Esophagus muscularis mucosa (tissue), 4 donors: ENCODE results near the gene SERPINA12. TPM values are rescaled to one million over a fixed set of nuclear protein-coding genes. Genes with fewer than 3 reads are reported as not detected.

Experiments
- DNase-seq: peaks from one replicate; pipeline ENCODE4 v3.0.0-alpha.2; 2017; ENCODE audit errors: extremely low spot score
- H3K27ac ChIP-seq, 4 donors: fragments of 200-600 bp; sonication (generic); replicated peaks in 1 of 4; 1 replicate in 3 of 4; 2 replicates in 1 of 4; pipeline ENCODE4 v1.5.1; 2016 to 2019; ENCODE audit warnings: mild to moderate bottlenecking in 1 of 4
- H3K27me3 ChIP-seq, 4 donors: fragments of 200-600 bp; sonication (generic); one replicate each; pipeline versions ENCODE4 v1.5.1 to v1.6.0; 2016 to 2019
- H3K36me3 ChIP-seq, 4 donors: fragments of 200-600 bp; sonication (generic); one replicate each; pipeline ENCODE4 v1.5.1; 2016 to 2019
- H3K4me1 ChIP-seq, 4 donors: fragments of 200-600 bp; sonication (generic); one replicate each; pipeline ENCODE4 v1.5.1; 2016 to 2019
- H3K4me3 ChIP-seq, 4 donors: fragments of 200-600 bp; sonication (generic); 1 replicate in 2 of 4; 2 replicates in 2 of 4; pipeline ENCODE4 v1.5.1; 2016 to 2019; ENCODE audit warnings: mild to moderate bottlenecking in 4 of 4, moderate library complexity in 1 of 4
- H3K9me3 ChIP-seq, 4 donors: fragments of 200-600 bp; sonication (generic); 1 replicate in 3 of 4; 2 replicates in 1 of 4; pipeline ENCODE4 v1.5.1; 2016 to 2019
- EP300 ChIP-seq: sonication (generic); formaldehyde crosslinking; IDR thresholded peaks from one replicate; pipeline ENCODE4 v1.6.1; 2017; ENCODE audit warnings: antibody characterized with exemption
- POLR2A ChIP-seq: fragments of 450-650 bp; IDR thresholded peaks from one replicate; pipeline ENCODE4 v1.6.1; 2017; ENCODE audit warnings: antibody characterized with exemption, moderate library complexity, mild to moderate bottlenecking, low read depth
- POLR2AphosphoS5 ChIP-seq, 2 donors: sonication (generic); formaldehyde crosslinking; IDR thresholded peaks; one replicate each; pipeline ENCODE4 v1.6.1; 2017; ENCODE audit warnings: antibody characterized with exemption in 2 of 2
- WGBS: methylation state at CpG from one replicate; pipeline ENCODE4 v1.1.5; 2018; 5-methylcytosine and 5-hydroxymethylcytosine counted together
- intact Hi-C: fragments of 100-400 bp; cut with DNase I; formaldehyde crosslinking; loops from one replicate; pipeline ENCODE4 v1.15.1; 2023
- total RNA-seq, 4 donors: library from RNA; depleted of rRNA; stranded (reverse); fragments of >200 nt; gene quantifications; one replicate each; pipeline versions ENCODE4 v1.1.0 to v1.2.1, GENCODE V29; 2016
- TF ChIP-seq, protein P1 (sequence below), 3 experiments: fragments of 200-600 bp in 2 of 3; fragments of 450-650 bp in 1 of 3; sonication (generic) in 2 of 3; IDR thresholded peaks; one replicate each; pipeline ENCODE4 v1.5.1; 2017 to 2019; ENCODE audit warnings: antibody characterized with exemption in 3 of 3, mild to moderate bottlenecking in 2 of 3, moderate library complexity in 1 of 3

Gene SERPINA12
- total RNA-seq, 4 donors from 2014 or later: not detected

GRCh38 chr14:94542111-94542810, 33.0 kb upstream of the SERPINA12 start:
- TF ChIP-seq POLR2AphosphoS5 (IDR thresholded peaks at IDR 0.05) (no peak), EP300 (no peak), POLR2A (no peak)
- TF ChIP-seq, protein P1, sequence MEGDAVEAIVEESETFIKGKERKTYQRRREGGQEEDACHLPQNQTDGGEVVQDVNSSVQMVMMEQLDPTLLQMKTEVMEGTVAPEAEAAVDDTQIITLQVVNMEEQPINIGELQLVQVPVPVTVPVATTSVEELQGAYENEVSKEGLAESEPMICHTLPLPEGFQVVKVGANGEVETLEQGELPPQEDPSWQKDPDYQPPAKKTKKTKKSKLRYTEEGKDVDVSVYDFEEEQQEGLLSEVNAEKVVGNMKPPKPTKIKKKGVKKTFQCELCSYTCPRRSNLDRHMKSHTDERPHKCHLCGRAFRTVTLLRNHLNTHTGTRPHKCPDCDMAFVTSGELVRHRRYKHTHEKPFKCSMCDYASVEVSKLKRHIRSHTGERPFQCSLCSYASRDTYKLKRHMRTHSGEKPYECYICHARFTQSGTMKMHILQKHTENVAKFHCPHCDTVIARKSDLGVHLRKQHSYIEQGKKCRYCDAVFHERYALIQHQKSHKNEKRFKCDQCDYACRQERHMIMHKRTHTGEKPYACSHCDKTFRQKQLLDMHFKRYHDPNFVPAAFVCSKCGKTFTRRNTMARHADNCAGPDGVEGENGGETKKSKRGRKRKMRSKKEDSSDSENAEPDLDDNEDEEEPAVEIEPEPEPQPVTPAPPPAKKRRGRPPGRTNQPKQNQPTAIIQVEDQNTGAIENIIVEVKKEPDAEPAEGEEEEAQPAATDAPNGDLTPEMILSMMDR (IDR thresholded peaks at IDR 0.05): no peak
- Histone ChIP-seq H3K36me3 (no peaks in the 10 kb centered on the region), H3K4me1 (no peaks in the 10 kb centered on the region), H3K27me3 (peaks cover 0 to 49% (median 2%) of the 10 kb centered on the region in 4 donors), H3K27ac (no peak overlapping the region), H3K4me3 (no peak overlapping the region), H3K9me3 (peaks cover 0 to 9% (median 3%) of the 10 kb centered on the region in 4 donors)
- intact Hi-C loops: no loop called here
- DNase-seq: no peak
- WGBS: 79% methylated on average over 11 of the region's 12 CpGs

- H3K36me3 ChIP-seq: no peaks in the 10 kb centered on the region
- peaks cover 0 to 2% (median 2%) of the 10 kb centered on the region in 4 donors for H3K9me3 ChIP-seq
- TF ChIP-seq POLR2A (no peak), EP300 (no peak), POLR2AphosphoS5 (IDR thresholded peaks at IDR 0.05) (no peak)
- TF ChIP-seq, protein P1 (IDR thresholded peaks at IDR 0.05): no peak
- 88% methylated on average over 9 of the region's 9 CpGs for WGBS
- no peak overlapping the region for H3K27ac ChIP-seq
- H3K4me1 ChIP-seq: no peaks in the 10 kb centered on the region
- intact Hi-C loops: no loop called here
- DNase-seq: no peak
- H3K27me3 ChIP-seq: peaks cover 0 to 51% (median 2%) of the 10 kb centered on the region in 4 donors
- H3K4me3 ChIP-seq: no peak overlapping the region
Observed at GRCh38 chr14:94541234-94541975, 32.1 kb upstream of the SERPINA12 start.

DNA sequence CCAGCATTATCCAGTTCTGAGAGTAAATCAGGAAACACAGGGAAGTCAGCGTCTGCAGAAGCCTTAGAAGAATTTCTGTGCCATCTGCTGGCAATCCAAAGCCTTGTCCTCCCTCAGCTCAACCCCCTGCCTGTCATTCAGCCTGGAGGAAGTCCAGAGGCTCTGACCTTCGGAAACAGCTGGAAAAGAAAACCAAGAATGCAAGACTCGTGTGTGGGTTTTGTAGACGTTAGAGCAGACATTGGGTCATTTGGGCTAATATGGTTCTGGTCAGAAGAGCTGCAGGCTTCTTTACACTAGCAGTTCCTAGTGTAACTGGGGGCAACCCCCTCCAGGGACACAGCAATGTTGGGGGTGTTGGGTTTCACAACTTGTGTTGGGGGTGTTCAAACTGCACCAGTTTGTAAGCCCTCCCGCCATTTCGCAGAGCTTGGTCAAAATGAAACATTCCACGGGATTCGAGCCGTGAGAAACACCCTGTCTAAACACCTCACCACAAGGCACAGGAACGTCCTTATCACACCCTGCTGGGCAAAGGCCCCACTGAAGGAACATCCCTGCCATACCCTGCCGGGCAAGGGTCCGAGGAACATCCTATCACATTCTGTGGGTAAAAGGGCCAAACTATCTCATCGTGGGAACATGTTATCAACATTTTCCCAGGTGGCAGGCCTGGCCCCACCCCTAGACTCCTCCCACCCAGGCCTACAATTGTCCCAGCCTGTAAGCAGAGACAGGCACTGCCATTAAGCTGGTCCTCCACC, 30.9 kb upstream of the SERPINA12 start:
- Histone ChIP-seq H3K4me1 (no peaks in the 10 kb centered on the region), H3K4me3 (no peak overlapping the region), H3K27ac (no peak overlapping the region), H3K36me3 (no peaks in the 10 kb centered on the region), H3K27me3 (peaks cover 0 to 50% (median 1%) of the 10 kb centered on the region in 4 donors), H3K9me3 (no peaks in the 10 kb centered on the region)
- WGBS: 33% methylated on average over 8 of the region's 13 CpGs
- TF ChIP-seq POLR2A (no peak), EP300 (no peak), POLR2AphosphoS5 (IDR thresholded peaks at IDR 0.05) (no peak)
- TF ChIP-seq, protein P1 (IDR thresholded peaks at IDR 0.05): no peak
- DNase-seq: no peak
- intact Hi-C loops: no loop called here

GRCh38 chr14:94539181-94539580, 29.9 kb upstream of the SERPINA12 start:
- intact Hi-C loops: no loop called here
- H3K4me1 ChIP-seq: no peaks in the 10 kb centered on the region
- H3K36me3 ChIP-seq: no peaks in the 10 kb centered on the region
- H3K27me3 ChIP-seq: peaks cover 0 to 54% (median 0%) of the 10 kb centered on the region in 4 donors
- TF ChIP-seq POLR2A (no peak), EP300 (no peak), POLR2AphosphoS5 (IDR thresholded peaks at IDR 0.05) (no peak)
- TF ChIP-seq, protein P1 (IDR thresholded peaks at IDR 0.05): no peak
- no peak for DNase-seq
- no peaks in the 10 kb centered on the region for H3K9me3 ChIP-seq
- H3K27ac ChIP-seq: no peak overlapping the region
- H3K4me3 ChIP-seq: no peak overlapping the region
- 86% methylated on average over 7 of the region's 7 CpGs for WGBS
